Loucy (cell line): ENCODE data around the gene USP22.

Experiments
- H2AFZ ChIP-seq: fragments of 200-600 bp; sonication (generic); 2 replicates; pipeline ENCODE4 v1.6.0; 2016; ENCODE audit warnings: antibody characterized with exemption, mild to moderate bottlenecking, low read length, moderate library complexity
- H3F3A ChIP-seq: fragments of 200-600 bp; 2 replicates; pipeline ENCODE4 v1.6.0; 2016; ENCODE audit warnings: antibody characterized with exemption, low read depth, mild to moderate bottlenecking
- H3K27me3 ChIP-seq: fragments of 200-600 bp; sonication (generic); 2 replicates; pipeline ENCODE4 v1.6.1; 2014; ENCODE audit warnings: low read length, mild to moderate bottlenecking; ENCODE audit not compliant: insufficient read depth, poor library complexity, severe bottlenecking
- H3K36me3 ChIP-seq: fragments of 200-600 bp; sonication (generic); 2 replicates; pipeline ENCODE4 v1.6.1; 2016; ENCODE audit warnings: low read length; ENCODE audit not compliant: insufficient read depth
- H3K4me1 ChIP-seq: fragments of 200-600 bp; sonication (generic); 2 replicates; pipeline ENCODE4 v1.5.1; 2014; ENCODE audit warnings: low read length, mild to moderate bottlenecking; ENCODE audit not compliant: insufficient read depth, poor library complexity, severe bottlenecking
- H3K4me2 ChIP-seq: fragments of 200-600 bp; sonication (generic); 2 replicates; pipeline ENCODE4 v1.6.0; 2014; ENCODE audit warnings: antibody characterized with exemption, low read length, low read depth, mild to moderate bottlenecking; ENCODE audit not compliant: poor library complexity, severe bottlenecking
- H3K4me3 ChIP-seq: fragments of 200-600 bp; sonication (generic); 2 replicates; pipeline ENCODE4 v1.5.1; 2014; ENCODE audit warnings: low read length, mild to moderate bottlenecking, mixed read lengths; ENCODE audit not compliant: poor library complexity, severe bottlenecking
- H3K79me2 ChIP-seq: fragments of 200-600 bp; sonication (generic); 2 replicates; pipeline ENCODE4 v1.6.1; 2014; ENCODE audit warnings: low read length; ENCODE audit not compliant: insufficient read depth
- H3K9ac ChIP-seq: fragments of 200-600 bp; sonication (generic); 2 replicates; pipeline ENCODE4 v1.6.0; 2014; ENCODE audit warnings: mild to moderate bottlenecking, low read depth, low read length, moderate library complexity; ENCODE audit not compliant: poor library complexity, severe bottlenecking
- H3K9me2 ChIP-seq: fragments of 200-600 bp; sonication (generic); replicated peaks from 2 replicates; pipeline ENCODE4 v1.6.1; 2016; ENCODE audit warnings: low read depth, low read length, mixed read lengths
- H3K9me3 ChIP-seq: fragments of 200-600 bp; sonication (generic); 2 replicates; pipeline ENCODE4 v1.6.1; 2014; ENCODE audit warnings: mild to moderate bottlenecking, antibody characterized with exemption, low read length, low read depth; ENCODE audit not compliant: insufficient read depth
- H4K20me1 ChIP-seq: fragments of 200-600 bp; sonication (generic); 2 replicates; pipeline ENCODE4 v1.6.0; 2014; ENCODE audit warnings: antibody characterized with exemption, low read length, mild to moderate bottlenecking; ENCODE audit not compliant: insufficient read depth, poor library complexity, severe bottlenecking
- EZH2phosphoT487 ChIP-seq: fragments of 200-600 bp; IDR thresholded peaks from 2 replicates; pipeline ENCODE4 v1.6.1; 2018; ENCODE audit warnings: antibody characterized with exemption, mild to moderate bottlenecking, moderate library complexity, borderline replicate concordance
- TF ChIP-seq, protein P1 (sequence below): fragments of 200-600 bp; sonication (generic); conservative IDR thresholded peaks from 2 replicates; pipeline ENCODE4 v1.5.1; 2014; ENCODE audit warnings: mild to moderate bottlenecking, antibody characterized with exemption, low read length

The USP22 gene

GRCh38 chr17:21033350-21033749 is 9.5 kb downstream of the USP22 start:
- TF ChIP-seq EZH2phosphoT487: no peak
- TF ChIP-seq, protein P1, sequence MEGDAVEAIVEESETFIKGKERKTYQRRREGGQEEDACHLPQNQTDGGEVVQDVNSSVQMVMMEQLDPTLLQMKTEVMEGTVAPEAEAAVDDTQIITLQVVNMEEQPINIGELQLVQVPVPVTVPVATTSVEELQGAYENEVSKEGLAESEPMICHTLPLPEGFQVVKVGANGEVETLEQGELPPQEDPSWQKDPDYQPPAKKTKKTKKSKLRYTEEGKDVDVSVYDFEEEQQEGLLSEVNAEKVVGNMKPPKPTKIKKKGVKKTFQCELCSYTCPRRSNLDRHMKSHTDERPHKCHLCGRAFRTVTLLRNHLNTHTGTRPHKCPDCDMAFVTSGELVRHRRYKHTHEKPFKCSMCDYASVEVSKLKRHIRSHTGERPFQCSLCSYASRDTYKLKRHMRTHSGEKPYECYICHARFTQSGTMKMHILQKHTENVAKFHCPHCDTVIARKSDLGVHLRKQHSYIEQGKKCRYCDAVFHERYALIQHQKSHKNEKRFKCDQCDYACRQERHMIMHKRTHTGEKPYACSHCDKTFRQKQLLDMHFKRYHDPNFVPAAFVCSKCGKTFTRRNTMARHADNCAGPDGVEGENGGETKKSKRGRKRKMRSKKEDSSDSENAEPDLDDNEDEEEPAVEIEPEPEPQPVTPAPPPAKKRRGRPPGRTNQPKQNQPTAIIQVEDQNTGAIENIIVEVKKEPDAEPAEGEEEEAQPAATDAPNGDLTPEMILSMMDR: no peak
- H3K4me3 ChIP-seq: peak overlapping the region; percentile 89
- peaks cover 51% of the 10 kb centered on the region for H3K4me1 ChIP-seq
- H3K4me2 ChIP-seq: peak overlapping the region; percentile 94
- H3K9me2 ChIP-seq: no peaks in the 10 kb centered on the region
- peaks cover 99% of the 10 kb centered on the region for H4K20me1 ChIP-seq
- H3K36me3 ChIP-seq: peaks cover 39% of the 10 kb centered on the region; the same call in 1 of the 2 replicates
- no peaks in the 10 kb centered on the region for H3K27me3 ChIP-seq
- H3F3A ChIP-seq: 0 out of 2 replicates have a peak, but pooled peaks cover 10% of the 10 kb centered on the region
- no peak overlapping the region for H2AFZ ChIP-seq
- H3K9ac ChIP-seq: no peak overlapping the region
- no peaks in the 10 kb centered on the region for H3K9me3 ChIP-seq
- H3K79me2 ChIP-seq: peaks cover 100% of the 10 kb centered on the region

- H2AFZ ChIP-seq: no peak overlapping the region
- H3K4me3 ChIP-seq: peak overlapping the region; percentile 3
- H3K9ac ChIP-seq: no peak overlapping the region
- H3K9me2 ChIP-seq: no peaks in the 10 kb centered on the region
- no peaks in the 10 kb centered on the region for H3K27me3 ChIP-seq
- H4K20me1 ChIP-seq: peaks cover 99% of the 10 kb centered on the region
- H3F3A ChIP-seq: 0 out of 2 replicates have a peak, but pooled peaks cover 10% of the 10 kb centered on the region
- peaks cover 100% of the 10 kb centered on the region for H3K79me2 ChIP-seq
- H3K4me1 ChIP-seq: peaks cover 41% of the 10 kb centered on the region
- H3K36me3 ChIP-seq: peaks cover 42% of the 10 kb centered on the region; the same call in 1 of the 2 replicates
- peak overlapping the region; percentile 60 for H3K4me2 ChIP-seq
- H3K9me3 ChIP-seq: no peaks in the 10 kb centered on the region
- no peak for TF ChIP-seq EZH2phosphoT487
Measured at GRCh38 chr17:21031756-21032396, 10.9 kb downstream of the USP22 start.

- H3K4me3 ChIP-seq: no peak overlapping the region
- no peaks in the 10 kb centered on the region for H3K9me3 ChIP-seq
- H3K36me3 ChIP-seq: peaks cover 54% of the 10 kb centered on the region; the same call in 1 of the 2 replicates
- H3K9me2 ChIP-seq: no peaks in the 10 kb centered on the region
- no peak overlapping the region for H2AFZ ChIP-seq
- no peak for TF ChIP-seq EZH2phosphoT487
- TF ChIP-seq, protein P1: no peak
- peaks cover 100% of the 10 kb centered on the region for H3K79me2 ChIP-seq
- H3K4me2 ChIP-seq: peak overlapping the region; percentile 3
- peaks cover 32% of the 10 kb centered on the region for H3K4me1 ChIP-seq
- H3K9ac ChIP-seq: no peak overlapping the region
- H4K20me1 ChIP-seq: peaks cover 99% of the 10 kb centered on the region
- H3K27me3 ChIP-seq: no peaks in the 10 kb centered on the region
- 0 out of 2 replicates have a peak, but pooled peaks cover 10% of the 10 kb centered on the region for H3F3A ChIP-seq
Measured at GRCh38 chr17:21030375-21030774, 12.4 kb downstream of the USP22 start.

DNA sequence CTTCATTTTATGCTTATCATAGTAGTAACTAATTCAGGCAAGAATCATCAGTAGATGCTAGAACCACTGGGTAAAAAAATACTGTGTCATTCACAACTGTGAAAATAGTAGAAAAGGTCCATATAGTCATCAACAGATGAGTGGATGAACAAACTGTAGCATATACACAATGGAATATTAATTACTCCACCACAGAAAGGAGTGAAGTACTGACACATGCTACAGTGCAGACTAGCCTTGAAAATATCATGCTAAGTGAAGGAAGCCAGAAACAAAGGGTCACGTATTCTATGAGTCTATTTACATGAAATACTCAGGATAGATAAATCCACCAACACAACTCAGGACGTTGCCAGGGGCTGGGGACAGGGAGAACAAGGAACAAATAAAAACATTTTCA is 13.3 kb downstream of the USP22 start:
- Histone ChIP-seq H3K9ac (no peak overlapping the region), H3K9me3 (no peaks in the 10 kb centered on the region), H3K4me1 (peaks cover 24% of the 10 kb centered on the region), H3K9me2 (no peaks in the 10 kb centered on the region), H2AFZ (no peak overlapping the region), H3F3A (0 out of 2 replicates have a peak, but pooled peaks cover 2% of the 10 kb centered on the region), H3K4me2 (no peak overlapping the region), H3K36me3 (peaks cover 62% of the 10 kb centered on the region; the same call in 1 of the 2 replicates), H3K27me3 (no peaks in the 10 kb centered on the region), H3K4me3 (no peak overlapping the region), H3K79me2 (peaks cover 100% of the 10 kb centered on the region), H4K20me1 (peaks cover 99% of the 10 kb centered on the region)
- TF ChIP-seq, protein P1: no peak
- TF ChIP-seq EZH2phosphoT487: no peak
